Muscle of leg (tissue), 11 donors: ENCODE measurements around the gene WDR54. TPM values are rescaled to one million over a fixed set of nuclear protein-coding genes. Genes with fewer than 3 reads are reported as not detected.
"Not testable (repeated sequence)": the region's sequence is repeated elsewhere in the genome, so short reads cannot be mapped to it uniquely, and the experiment has no call there.

Source experiments
- DNase-seq: peaks from one replicate; pipeline ENCODE4 v3.0.0; 2013
- H3K27ac ChIP-seq: one replicate; pipeline ENCODE4 v1.5.1; 2013; ENCODE audit warnings: mild to moderate bottlenecking, low read length, control low read depth
- H3K27me3 ChIP-seq: one replicate; pipeline ENCODE4 v1.6.1; 2013; ENCODE audit warnings: low read length; ENCODE audit not compliant: control insufficient read depth, insufficient read depth
- H3K36me3 ChIP-seq: one replicate; pipeline ENCODE4 v1.6.1; 2013; ENCODE audit warnings: low read length; ENCODE audit not compliant: control insufficient read depth, insufficient read depth
- H3K4me1 ChIP-seq: one replicate; pipeline ENCODE4 v1.6.1; 2013; ENCODE audit warnings: low read length; ENCODE audit not compliant: control insufficient read depth, insufficient read depth
- H3K4me3 ChIP-seq: one replicate; pipeline ENCODE4 v1.5.1; 2013; ENCODE audit warnings: low read length, control low read depth
- H3K9me3 ChIP-seq: replicated peaks from 2 replicates; pipeline ENCODE4 v1.6.1; 2013; ENCODE audit warnings: low read depth, low read length; ENCODE audit not compliant: control insufficient read depth
- WGBS: methylation state at CpG from one replicate; pipeline ENCODE4 v1.1.5; 2013; ENCODE audit warnings: missing lambda C conversion rate; ENCODE audit not compliant: insufficient coverage; 5-methylcytosine and 5-hydroxymethylcytosine counted together
- polyA plus RNA-seq, 8 donors: library from polyadenylated mRNA; unstranded; fragments of 120-200 nt; gene quantifications; one replicate each; pipeline versions ENCODE4 v1.2.1 to v1.2.3, GENCODE V29; 2013; ENCODE audit warnings: inconsistent platforms in 1 of 8, low replicate concordance in 1 of 8; ENCODE audit not compliant: insufficient read length in 8 of 8, insufficient read depth in 1 of 8
- total RNA-seq: library from RNA; stranded (reverse); fragments of 120-200 nt; gene quantifications from one replicate; pipeline ENCODE4 v1.2.4, GENCODE V29; 2013

Gene WDR54
- total and polyA plus RNA-seq, 9 donors = 7.5 to 15.8 (median 11.0) TPM

DNA sequence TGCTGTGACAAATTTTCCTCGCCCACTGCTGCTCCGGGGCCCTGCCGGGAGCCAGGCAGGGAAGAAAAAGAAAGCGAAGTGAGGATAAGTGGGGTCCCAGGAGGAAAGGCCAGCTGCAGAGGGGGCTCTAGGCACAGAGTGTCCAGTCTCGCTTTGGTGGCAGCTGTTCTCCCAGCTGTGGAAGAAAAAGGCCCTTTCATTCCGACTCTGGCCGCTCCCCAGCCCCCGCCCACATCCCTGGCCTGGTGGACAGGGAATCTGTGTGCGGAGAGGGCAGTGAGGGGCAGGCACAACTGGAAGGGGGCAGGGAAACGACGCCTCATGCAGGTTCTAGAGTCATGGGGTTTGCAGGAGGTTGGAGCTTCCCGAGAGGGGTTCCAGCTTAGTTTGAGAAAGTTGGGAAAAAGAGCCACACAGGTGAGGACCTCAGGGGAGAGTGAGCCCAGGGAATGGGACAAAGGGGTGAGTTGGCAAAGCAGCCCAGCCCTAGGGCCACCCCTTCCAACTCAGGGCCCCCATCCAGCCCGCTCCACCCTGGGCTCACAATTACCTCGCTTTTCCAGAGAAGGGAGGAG, 18.4 kb downstream of the WDR54 start:
- H3K27me3 ChIP-seq = peaks cover 2% of the 10 kb centered on the region
- H3K4me1 ChIP-seq = peaks cover 69% of the 10 kb centered on the region
- DNase-seq = peak; percentile 96
- H3K36me3 ChIP-seq = peaks cover 19% of the 10 kb centered on the region
- H3K4me3 ChIP-seq = peak overlapping the region; percentile 65
- no peaks in the 10 kb centered on the region for H3K9me3 ChIP-seq
- WGBS = 5% methylated on average over 11 of the region's 14 CpGs
- H3K27ac ChIP-seq = peak overlapping the region; percentile 99

DNA sequence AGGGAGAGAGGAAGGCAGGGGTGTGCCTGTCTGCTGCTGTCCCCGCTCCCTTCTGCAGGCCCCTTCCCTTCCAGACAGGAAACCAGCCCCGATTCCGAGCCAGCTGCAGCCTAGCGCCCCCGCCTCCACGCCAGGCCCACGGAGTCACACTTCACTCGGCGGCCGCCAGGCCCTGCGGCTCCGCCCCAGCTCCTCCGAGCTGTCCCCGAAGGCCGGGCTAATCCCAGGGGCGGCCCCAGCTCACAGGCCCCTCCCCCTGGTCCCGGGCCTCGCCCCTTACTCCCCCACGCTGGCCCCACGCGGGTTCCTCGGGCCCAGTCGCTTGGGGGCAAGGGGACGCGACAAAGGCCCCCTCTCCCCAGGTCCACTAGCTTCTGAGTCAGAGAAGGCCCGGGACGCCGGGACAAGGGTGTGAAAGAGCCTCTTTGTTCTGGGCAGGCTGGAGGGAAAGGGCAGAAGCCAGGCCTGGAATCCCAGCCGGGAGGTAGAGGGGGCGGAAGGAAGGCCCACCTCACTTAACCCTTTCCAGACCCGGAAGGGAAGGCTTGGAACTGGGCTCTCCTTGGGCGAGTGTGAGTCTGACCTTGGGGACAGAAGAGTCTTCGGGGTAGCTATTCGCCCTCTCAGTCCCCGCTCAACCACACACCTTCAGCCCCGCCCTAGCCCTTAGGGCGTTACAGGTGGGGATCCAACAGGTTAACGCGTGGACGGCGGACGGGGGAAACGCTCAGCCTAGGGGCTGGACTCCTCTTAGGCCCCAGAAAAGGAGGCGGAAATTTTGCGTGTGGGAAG, 19.0 kb downstream of the WDR54 start:
- DNase-seq = peak; percentile 97
- Histone ChIP-seq H3K27me3 (peaks cover 2% of the 10 kb centered on the region), H3K36me3 (peaks cover 14% of the 10 kb centered on the region), H3K9me3 (no peaks in the 10 kb centered on the region), H3K27ac (peak overlapping the region; percentile 99), H3K4me3 (peak overlapping the region; percentile 65), H3K4me1 (peaks cover 68% of the 10 kb centered on the region)
- whole genome bisulfite sequencing = 2% methylated on average over 26 of the region's 45 CpGs

DNA sequence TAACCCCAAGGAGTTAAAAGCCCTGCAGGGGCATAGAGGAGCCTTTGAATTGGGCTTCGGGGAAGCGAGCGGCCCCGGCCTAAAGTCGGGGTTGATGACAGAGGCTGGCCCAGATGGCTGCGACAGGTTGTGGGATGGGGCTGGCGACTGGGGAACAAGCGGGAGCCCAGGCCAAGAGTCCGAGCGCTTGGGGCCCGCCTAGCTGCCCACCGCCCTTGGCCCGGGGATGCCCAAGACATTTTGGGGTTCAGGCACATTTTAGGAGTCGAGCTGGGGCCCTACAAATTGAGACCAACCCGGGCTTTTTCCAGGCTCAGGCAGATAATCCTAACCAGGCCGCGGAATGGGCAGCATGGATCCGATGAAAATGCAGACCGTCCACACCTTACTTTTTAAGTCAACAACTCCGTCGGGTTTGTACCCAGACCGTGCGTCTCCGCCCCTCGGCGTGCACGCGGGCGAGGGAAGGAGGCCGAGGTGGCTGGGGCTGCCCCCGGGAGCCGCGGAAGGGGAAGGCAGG, 19.7 kb downstream of the WDR54 start:
- 4% methylated on average over 33 of the region's 33 CpGs for WGBS
- DNase-seq = no peak
- Histone ChIP-seq H3K4me3 (peak overlapping the region; percentile 65), H3K4me1 (peaks cover 62% of the 10 kb centered on the region), H3K36me3 (peaks cover 11% of the 10 kb centered on the region), H3K27ac (peak overlapping the region; percentile 99), H3K27me3 (peaks cover 2% of the 10 kb centered on the region), H3K9me3 (no peaks in the 10 kb centered on the region)

DNA sequence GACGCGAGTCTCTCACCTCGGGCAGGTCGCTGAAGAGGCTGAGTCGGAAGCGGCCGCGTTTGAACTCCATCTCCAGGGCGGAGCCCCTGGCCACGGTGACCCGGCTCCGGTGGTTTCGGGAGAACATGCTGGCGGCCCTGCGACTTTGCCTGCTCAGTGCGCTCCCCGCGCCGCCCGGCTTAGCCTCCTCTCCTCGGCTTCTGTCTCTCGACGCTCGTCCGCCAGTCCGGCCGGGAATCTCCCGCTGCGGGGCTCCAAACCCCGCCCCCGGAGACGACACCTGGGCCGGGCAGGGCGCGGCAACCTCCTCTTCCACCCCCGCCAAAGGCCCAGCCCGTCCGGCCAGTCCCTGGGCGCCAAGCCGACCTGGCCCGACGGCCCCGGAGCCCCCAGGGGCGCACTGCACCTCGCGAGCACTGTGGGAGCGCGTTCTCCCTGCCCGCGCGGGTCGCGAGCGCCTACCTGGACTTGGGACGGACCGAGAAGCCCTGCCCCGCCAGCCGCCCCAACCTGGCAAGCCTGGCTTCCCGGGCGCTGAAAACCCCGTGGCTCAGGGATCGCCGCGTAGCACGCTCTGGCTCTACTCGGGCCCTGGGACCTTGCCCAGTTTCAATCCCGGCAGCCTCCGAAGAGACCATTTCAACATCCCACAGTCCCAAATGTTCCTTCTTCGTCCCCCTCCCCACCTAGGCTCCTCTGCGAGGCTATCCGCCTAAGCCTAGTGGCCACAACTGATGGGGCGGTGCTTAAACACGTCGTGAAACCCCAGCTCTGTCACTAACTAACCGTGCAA, 20.4 kb downstream of the WDR54 start, which contains the start of gene RTKN:
RTKN (minus strand) TSS at position 248 of the 793 bp plus-strand sequence; CDS start at position 127, 121 bp downstream.
- Histone ChIP-seq H3K36me3 (peaks cover 5% of the 10 kb centered on the region), H3K27me3 (peaks cover 2% of the 10 kb centered on the region), H3K27ac (peak within 1 kb of the TSS; percentile 99), H3K4me1 (peaks cover 55% of the 10 kb centered on the region), H3K9me3 (no peaks in the 10 kb centered on the region), H3K4me3 (peak within 1 kb of the TSS; percentile 65)
- 5% methylated on average over 74 of the region's 75 CpGs for WGBS
- DNase-seq = peak; percentile 61

DNA sequence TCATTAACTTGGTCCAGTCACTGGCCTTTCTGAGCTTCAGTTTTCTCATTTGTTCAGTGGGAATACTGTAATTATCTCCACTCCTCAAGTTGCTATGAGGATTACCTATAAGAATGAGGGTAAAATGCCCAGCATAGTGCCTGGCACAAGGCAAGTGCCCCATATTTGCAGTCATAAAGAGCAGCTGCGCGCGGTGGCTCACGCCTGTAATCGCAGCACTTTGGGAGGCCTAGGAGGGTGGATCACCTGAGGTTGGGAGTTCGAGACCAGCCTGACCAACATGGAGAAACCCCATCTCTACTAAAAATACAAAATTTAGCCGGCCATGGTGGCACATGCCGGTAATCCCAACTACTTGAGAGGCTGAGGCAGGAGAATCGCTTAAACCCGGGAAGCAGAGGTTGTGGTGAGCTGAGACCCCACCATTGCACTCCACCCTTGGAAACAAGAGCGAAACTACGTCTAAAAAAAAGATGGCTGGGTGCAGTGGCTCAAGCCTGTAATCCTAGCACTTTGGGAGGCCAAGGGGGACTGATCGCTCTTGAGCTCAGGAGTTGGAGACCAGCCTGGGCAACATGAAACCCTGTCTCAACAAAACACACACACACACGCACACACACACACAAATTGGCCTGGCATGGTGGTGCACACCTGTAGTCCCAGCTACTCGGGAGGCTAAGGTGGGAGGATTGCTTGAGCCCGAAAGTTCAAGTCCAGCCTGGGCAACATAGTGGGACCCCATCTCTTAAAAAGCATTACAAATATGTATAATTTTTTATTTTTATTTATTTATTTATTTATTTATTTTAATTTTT, 21.2 kb downstream of the WDR54 start:
- Histone ChIP-seq H3K27ac (peak overlapping the region; percentile 35), H3K4me1 (peaks cover 49% of the 10 kb centered on the region), H3K4me3 (peak overlapping the region; percentile 65)
- H3K27me3 ChIP-seq, H3K36me3 ChIP-seq, DNase-seq, H3K9me3 ChIP-seq: not testable (repeated sequence)
- 77% methylated on average over 4 of the region's 16 CpGs for WGBS

DNA sequence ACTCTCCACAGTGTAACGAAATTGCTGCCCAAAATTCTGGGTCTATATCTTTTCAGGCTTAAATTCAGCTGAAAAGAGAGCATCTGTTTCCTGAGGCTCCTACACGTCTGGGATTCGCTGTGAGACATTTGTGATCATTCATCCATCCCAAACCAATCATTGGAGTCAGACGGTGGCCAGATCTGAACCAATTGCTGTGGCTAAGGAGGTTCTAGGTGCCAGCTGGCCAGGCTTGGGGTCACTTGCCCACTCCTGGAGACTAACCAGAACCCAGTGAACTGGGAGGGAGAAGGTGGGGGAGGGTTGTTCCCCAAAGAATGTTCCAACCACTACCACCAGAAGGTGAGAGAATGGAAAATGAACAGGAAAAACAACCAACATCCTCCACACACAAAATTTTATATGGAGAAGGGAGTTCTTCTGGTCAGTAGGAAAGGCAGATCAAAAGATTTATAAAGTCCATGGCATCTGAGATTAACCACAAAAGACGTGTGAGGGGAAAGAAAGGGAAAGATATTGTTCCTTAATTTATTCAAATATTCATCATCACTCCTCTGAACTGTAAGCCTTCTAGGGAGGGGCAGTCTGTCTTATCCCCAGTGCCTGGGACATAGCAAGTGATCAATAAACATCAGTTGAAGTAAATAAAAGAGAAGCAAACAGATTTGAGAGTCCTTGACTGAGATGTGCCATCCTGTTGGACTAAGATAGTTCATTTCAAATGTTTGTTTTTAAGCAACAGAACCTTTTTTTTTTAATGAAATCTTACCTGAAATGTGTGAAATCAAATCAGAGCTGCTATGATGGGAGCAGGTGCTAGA, 23.2 kb downstream of the WDR54 start:
- Histone ChIP-seq H3K4me1 (peaks cover 30% of the 10 kb centered on the region), H3K27ac (no peak overlapping the region), H3K9me3 (no peaks in the 10 kb centered on the region), H3K27me3 (peaks cover 4% of the 10 kb centered on the region), H3K36me3 (no peaks in the 10 kb centered on the region), H3K4me3 (no peak overlapping the region)
- 0% methylated on average over 1 of the region's 5 CpGs for WGBS
- DNase-seq = no peak

DNA sequence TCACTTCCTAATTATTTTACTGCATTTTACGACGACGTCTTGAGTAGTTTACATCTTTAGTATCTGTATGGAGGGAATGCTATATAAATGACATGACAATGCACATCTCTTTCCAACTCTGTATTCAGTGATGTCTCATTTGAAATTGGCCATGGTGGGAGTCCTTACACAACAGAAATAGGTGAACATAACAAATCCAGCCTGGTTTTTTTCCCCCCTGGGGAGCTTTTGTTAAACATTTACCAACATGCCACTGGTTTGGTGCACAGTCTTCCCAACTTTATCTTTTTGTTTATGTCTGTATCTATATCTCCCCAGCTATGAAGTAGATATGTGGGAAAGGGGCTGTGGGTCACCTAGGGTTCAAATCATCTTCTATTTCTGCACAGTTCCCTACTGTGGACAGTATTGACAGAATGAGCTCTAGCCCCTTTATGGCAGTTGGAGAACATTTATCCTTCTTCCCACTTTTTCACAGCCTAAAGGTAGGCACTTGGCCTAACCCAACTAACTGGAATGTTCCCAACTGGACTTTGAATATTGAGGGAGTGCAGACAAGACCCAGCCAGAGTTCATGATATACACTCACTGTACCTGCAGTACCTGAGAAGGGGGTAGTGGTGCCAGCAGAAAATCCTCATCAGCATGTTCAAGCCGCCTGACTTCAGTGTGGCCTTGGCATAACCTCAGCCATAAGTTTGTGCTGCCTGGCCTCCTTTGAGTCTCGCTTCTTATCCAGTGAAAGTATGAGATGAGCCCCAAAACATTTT, 25.9 kb downstream of the WDR54 start:
- Histone ChIP-seq H3K9me3 (no peaks in the 10 kb centered on the region), H3K27me3 (peaks cover 2% of the 10 kb centered on the region), H3K4me3 (no peak overlapping the region), H3K27ac (no peak overlapping the region), H3K4me1 (peaks cover 6% of the 10 kb centered on the region), H3K36me3 (no peaks in the 10 kb centered on the region)
- no peak for DNase-seq
- WGBS = no CpG with 5 or more reads among the region's 5 CpGs

DNA sequence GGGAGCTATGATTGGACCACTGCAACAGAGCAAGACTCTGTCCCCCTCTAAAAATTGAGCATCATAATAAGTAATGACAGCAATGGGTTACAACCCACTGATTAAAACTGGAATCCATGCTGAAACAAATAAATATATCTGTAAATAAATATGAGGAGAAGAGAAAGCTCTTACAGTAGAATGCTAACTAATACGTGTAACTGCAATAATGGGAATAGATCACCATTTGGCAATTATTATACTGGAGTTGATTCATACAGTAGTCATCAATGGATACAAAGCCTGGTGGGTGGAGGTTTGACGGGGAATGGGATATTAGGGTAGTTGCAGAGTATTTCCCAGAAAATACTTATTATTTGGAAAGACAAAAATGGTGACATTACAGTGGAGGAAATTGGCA, 27.2 kb downstream of the WDR54 start:
- WGBS = 100% methylated on average over 1 of the region's 2 CpGs
- Histone ChIP-seq H3K4me3 (no peak overlapping the region), H3K27me3 (peaks cover 2% of the 10 kb centered on the region), H3K27ac (no peak overlapping the region), H3K36me3 (no peaks in the 10 kb centered on the region), H3K9me3 (no peaks in the 10 kb centered on the region), H3K4me1 (peaks cover 6% of the 10 kb centered on the region)
- DNase-seq = no peak
